Calu3 (cell line): Measurements from ENCODE around the gene TRERF1. TPM values are rescaled to one million over a fixed set of nuclear protein-coding genes. Genes with fewer than 3 reads are reported as not detected.

Experiments used
- BruUV-seq: library from RNA; stranded (reverse); fragments of 400-500 nt; replicated peaks from 2 replicates; lab custom pipeline; 2021; lab: Mats Ljungman, UMichigan
- CTCF ChIA-PET: fragments of 300-600 bp; sonication (Branson Sonifier 250); formaldehyde crosslinking; loops from one replicate; lab custom pipeline; 2022; ENCODE audit warnings: antibody characterized with exemption; lab: Charles Lee
- DNase-seq: peaks from one replicate; pipeline ENCODE4 v3.0.0; 2022
- H3K27ac Mint-ChIP-seq: one replicate; pipeline ENCODE4 v1.8.0; 2022; ENCODE audit warnings: mixed read lengths; ENCODE audit not compliant: unreplicated experiment
- H3K27me3 Mint-ChIP-seq: one replicate; pipeline ENCODE4 v1.8.0; 2022; ENCODE audit warnings: mixed read lengths; ENCODE audit not compliant: unreplicated experiment
- H3K36me3 Mint-ChIP-seq: one replicate; pipeline ENCODE4 v1.8.0; 2022; ENCODE audit warnings: mild to moderate bottlenecking, moderate library complexity, mixed read lengths; ENCODE audit not compliant: insufficient read depth, unreplicated experiment
- H3K4me1 Mint-ChIP-seq: one replicate; pipeline ENCODE4 v1.8.0; 2022; ENCODE audit warnings: mild to moderate bottlenecking, low read depth, mixed read lengths; ENCODE audit not compliant: unreplicated experiment
- H3K4me3 Mint-ChIP-seq: one replicate; pipeline ENCODE4 v1.8.0; 2022; ENCODE audit warnings: mild to moderate bottlenecking, low read depth, moderate library complexity, mixed read lengths; ENCODE audit not compliant: unreplicated experiment
- H3K9me3 Mint-ChIP-seq: one replicate; pipeline ENCODE4 v1.8.0; 2022; ENCODE audit warnings: low read depth, mixed read lengths; ENCODE audit not compliant: unreplicated experiment
- intact Hi-C: fragments of 100-400 bp; cut with micrococcal nuclease; formaldehyde crosslinking; loops from one replicate; pipeline ENCODE4 v1.10.0; 2022; ENCODE audit not compliant: unreplicated experiment
- total RNA-seq: library from RNA; stranded (reverse); gene quantifications from 2 replicates; pipeline ENCODE4 v1.2.3, GENCODE V29; 2022
- TF ChIP-seq, protein P1 (sequence below): fragments of 200-600 bp; IDR thresholded peaks from one replicate; pipeline ENCODE4 v1.8.0; 2022; ENCODE audit warnings: antibody characterized with exemption; ENCODE audit not compliant: unreplicated experiment

The TRERF1 gene
- total RNA-seq, 1 experiment from 2014 or later, result 1.4 TPM

DNA sequence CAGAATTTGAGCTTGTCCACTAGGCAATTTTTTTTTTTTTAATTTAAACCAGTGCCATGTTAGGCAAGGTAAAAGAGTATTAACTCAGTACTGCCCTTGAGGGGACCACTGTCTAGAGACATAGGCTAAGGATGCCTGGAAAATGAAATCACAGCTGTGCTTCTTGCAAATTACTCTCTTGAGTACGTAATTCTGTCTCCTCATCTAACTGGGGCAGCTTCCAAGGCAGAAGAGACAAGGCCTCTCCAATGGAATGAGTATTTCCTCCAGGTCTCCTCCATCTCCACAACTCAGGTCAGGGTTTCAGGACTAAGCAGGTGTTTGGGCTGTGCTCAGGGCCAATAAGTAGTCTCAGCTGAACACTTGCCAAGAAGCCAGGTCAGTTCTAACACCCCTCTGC lies 200.2 kb downstream of the TRERF1 start:
- Mint-ChIP-seq H3K4me1 (peaks cover 20% of the 10 kb centered on the region), H3K4me3 (no peak overlapping the region), H3K36me3 (peaks cover 7% of the 10 kb centered on the region), H3K27ac (no peak overlapping the region), H3K27me3 (no peaks in the 10 kb centered on the region), H3K9me3 (no peaks in the 10 kb centered on the region)
- no TSS peak for BruUV-seq
- TF ChIP-seq, protein P1, sequence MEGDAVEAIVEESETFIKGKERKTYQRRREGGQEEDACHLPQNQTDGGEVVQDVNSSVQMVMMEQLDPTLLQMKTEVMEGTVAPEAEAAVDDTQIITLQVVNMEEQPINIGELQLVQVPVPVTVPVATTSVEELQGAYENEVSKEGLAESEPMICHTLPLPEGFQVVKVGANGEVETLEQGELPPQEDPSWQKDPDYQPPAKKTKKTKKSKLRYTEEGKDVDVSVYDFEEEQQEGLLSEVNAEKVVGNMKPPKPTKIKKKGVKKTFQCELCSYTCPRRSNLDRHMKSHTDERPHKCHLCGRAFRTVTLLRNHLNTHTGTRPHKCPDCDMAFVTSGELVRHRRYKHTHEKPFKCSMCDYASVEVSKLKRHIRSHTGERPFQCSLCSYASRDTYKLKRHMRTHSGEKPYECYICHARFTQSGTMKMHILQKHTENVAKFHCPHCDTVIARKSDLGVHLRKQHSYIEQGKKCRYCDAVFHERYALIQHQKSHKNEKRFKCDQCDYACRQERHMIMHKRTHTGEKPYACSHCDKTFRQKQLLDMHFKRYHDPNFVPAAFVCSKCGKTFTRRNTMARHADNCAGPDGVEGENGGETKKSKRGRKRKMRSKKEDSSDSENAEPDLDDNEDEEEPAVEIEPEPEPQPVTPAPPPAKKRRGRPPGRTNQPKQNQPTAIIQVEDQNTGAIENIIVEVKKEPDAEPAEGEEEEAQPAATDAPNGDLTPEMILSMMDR, result no peak
- CTCF ChIA-PET, result interaction anchor here (0.7 to 1.1 kb wide), 3 partner anchors 9 to 296 kb away, joined by 3 to 4 read pairs (median 3); no protein-coding TSS in a partner anchor
- intact Hi-C loops, result loop anchor here (10.0 kb wide), 1 partner anchor 203 kb away; the partner anchor contains the start of gene TRERF1
- no peak for DNase-seq

DNA sequence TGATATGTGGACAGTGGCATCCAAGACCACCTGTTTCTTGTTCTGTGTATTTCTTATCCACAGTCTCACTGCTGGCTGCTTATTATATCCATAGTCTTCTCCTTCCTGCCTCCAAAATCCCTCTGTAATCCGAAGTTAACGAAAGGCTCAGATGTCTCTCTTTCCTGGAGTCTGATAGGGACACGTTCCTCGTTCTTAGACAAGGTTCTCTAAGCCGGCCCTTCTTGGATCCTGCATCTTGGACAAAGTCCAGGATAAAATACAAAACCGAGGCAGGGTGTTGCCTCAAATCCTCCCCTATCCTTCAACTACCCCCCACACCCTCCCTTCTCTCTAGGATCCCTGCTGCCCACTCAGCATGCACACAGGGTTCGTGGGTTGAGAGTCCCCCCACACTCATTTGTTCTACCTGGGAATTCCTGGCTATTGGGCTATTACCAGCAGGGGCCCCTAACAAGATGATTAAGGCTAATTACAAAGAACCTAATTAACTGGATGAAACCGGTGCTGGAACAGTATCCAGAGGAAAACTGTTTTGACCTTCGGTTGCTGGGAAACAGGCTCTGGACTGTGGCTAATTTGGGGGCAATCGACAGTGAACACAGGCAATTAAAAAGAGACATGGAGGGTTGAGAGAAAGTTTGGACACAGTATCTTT lies 201.3 kb downstream of the TRERF1 start:
- TF ChIP-seq, protein P1, result no peak
- Mint-ChIP-seq H3K36me3 (peaks cover 7% of the 10 kb centered on the region), H3K9me3 (no peaks in the 10 kb centered on the region), H3K27me3 (no peaks in the 10 kb centered on the region), H3K4me3 (no peak overlapping the region), H3K4me1 (peaks cover 20% of the 10 kb centered on the region), H3K27ac (no peak overlapping the region)
- no TSS peak for BruUV-seq
- intact Hi-C loops, result loop anchor here (10.0 kb wide), 1 partner anchor 204 kb away; the partner anchor contains the start of gene TRERF1
- CTCF ChIA-PET, result no interaction called here
- DNase-seq, result no peak

DNA sequence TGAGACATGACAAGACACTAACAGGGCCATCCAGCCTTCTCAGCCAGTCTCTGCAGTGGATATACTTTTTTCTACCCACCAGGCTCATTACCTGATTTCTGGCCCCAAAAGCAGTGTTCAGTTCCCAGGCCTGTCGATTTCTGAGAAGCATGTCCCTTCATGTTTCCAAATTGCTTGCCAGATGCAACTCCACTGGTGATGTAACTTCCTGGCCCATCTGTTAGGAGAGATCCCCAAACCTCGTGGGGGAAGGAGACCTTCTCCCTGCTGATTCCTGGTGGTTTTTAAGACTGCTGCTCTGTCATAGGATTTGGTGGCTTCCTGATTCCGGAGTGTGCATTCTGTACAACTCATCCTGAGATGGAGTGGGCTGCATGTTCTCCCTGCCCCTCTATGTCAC lies 202.4 kb downstream of the TRERF1 start:
- Mint-ChIP-seq H3K4me3 (no peak overlapping the region), H3K27me3 (no peaks in the 10 kb centered on the region), H3K27ac (no peak overlapping the region), H3K36me3 (peaks cover 7% of the 10 kb centered on the region), H3K9me3 (no peaks in the 10 kb centered on the region), H3K4me1 (peaks cover 20% of the 10 kb centered on the region)
- BruUV-seq, result no TSS peak
- TF ChIP-seq, protein P1, result no peak
- no peak for DNase-seq
- CTCF ChIA-PET, result no interaction called here
- intact Hi-C loops, result no loop called here

DNA sequence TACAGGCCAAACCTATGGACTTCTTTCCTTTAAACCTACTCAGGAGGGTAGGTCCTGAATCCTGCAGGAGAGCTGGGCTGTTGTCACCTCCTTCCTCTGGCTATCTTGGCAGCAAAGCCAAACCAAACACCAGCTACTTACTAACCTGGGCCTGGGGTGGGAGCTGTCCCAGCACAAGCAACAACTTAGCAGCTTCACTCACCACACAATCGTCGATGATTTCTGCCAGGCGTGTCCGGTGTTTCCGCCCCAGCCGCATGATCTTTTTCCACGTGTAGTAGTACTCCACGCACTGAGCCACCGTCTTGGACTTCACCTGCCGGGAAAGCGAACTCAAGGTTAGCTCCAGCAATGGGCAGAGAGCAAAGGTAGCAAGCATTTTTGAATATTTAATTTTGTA lies 208.7 kb downstream of the TRERF1 start:
- H3K36me3 Mint-ChIP-seq, result no peaks in the 10 kb centered on the region
- CTCF ChIA-PET, result interaction anchor here (0.7 kb wide), 2 partner anchors 10 to 98 kb away, joined by 3 to 4 read pairs; no protein-coding TSS in a partner anchor
- DNase-seq, result no peak
- intact Hi-C loops, result no loop called here
- H3K4me1 Mint-ChIP-seq, result peaks cover 19% of the 10 kb centered on the region
- no peak overlapping the region for H3K4me3 Mint-ChIP-seq
- no peaks in the 10 kb centered on the region for H3K27me3 Mint-ChIP-seq
- H3K9me3 Mint-ChIP-seq, result no peaks in the 10 kb centered on the region
- no peak overlapping the region for H3K27ac Mint-ChIP-seq
- no TSS peak for BruUV-seq
- TF ChIP-seq, protein P1, result no peak
